ENCODE measurements around the gene THSD4.
"Not testable (repeated sequence)": the region's sequence is repeated elsewhere in the genome, so short reads cannot be mapped to it uniquely, and the experiment has no call there.

Gene THSD4

DNA sequence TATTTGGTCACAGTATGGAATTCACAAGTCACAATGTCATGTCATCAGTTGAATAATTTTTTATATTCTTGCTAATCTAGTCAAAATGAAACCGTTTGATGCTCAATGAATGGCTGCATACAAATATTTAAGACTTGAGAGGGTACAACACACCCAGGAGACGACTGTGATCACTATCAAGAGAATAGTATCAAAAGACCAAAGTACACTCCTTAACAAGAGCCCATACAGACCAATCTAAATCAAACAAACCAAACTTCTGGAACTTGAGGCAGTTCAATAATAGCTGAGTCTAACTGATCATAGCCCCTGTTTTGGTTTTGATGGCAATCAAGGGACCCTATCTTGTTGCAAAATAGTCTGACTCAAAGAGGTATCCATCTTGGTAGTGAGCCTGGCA lies 265.1 kb downstream of the THSD4 start:
- DNase-seq (ENCODE audit: low read depth, low spot score) = no peak

DNA sequence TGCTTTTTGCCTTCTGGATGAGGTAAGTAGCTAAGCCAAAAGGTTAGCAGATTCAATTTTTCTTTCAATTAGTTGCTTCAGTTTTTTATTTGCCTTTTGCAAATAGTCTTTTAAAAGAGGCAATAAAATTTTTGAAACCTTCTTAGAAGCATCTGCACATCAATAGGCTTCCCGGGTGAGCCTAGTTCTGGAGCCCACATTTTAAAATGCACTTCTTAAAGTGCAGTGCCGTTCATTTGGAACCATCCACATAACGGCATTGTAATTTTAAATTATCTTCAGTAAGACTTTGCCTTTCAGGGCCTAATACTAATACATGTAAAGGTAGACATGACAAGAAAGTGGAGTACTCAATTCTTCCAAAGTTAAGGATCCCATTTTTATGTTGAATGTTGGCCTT lies 269.2 kb downstream of the THSD4 start:
- no peak for DNase-seq (ENCODE audit: low read depth, low spot score)

- DNase-seq (ENCODE audit: low read depth, low spot score) = no peak
Observed at GRCh38 chr15:71385026-71385425, 269.8 kb downstream of the THSD4 start.

DNA sequence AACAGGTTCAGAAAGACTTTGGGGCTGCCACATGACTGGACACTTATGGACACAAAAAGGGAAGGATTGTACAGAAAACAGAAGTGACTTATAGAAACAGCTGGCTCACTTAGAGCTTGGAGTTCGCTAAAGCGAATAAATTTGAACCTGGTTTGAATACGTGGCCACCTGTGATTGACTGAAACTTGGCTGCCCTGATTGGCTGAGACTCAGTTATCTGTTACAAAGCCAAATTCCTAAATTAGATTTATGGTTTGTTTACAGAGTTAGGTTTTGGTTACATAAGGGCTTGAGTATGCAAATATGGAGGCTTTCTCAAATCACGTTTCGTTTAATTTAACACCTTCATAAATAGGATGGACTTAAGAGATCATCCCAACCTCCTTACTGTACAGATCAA lies 270.2 kb downstream of the THSD4 start:
- no peak for DNase-seq (ENCODE audit: low read depth, low spot score)

DNA sequence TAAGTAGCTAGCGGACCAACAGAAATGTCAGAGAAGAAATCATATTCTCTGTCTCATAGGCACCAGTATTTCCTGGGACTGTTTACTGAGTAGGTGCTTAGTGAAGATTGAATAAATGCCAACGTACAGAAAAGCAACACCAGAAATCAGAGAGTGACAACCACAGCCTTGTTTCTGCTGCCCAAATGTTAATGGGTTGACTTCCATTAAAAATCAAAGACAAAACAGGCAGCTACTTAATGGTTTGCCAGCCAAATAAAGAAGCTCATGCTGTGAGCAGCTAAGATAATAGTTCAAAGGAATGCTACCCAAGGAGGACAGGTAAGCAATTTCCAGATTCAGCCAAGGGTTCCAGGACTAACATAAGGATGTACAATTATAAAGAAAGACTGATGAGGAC lies 270.7 kb downstream of the THSD4 start:
- no peak for DNase-seq (ENCODE audit: low read depth, low spot score)

GRCh38 chr15:71386448-71387236 lies 271.4 kb downstream of the THSD4 start:
- DNase-seq (ENCODE audit: low read depth, low spot score) = peak; percentile 78

- DNase-seq (ENCODE audit: low read depth, low spot score) = no peak
Observed at GRCh38 chr15:71387810-71388209, 272.5 kb downstream of the THSD4 start.

- DNase-seq (ENCODE audit: low read depth, low spot score) = no peak
Observed at GRCh38 chr15:71390096-71390495, 274.8 kb downstream of the THSD4 start.

- DNase-seq (ENCODE audit: low read depth, low spot score) = no peak
Observed at GRCh38 chr15:71391421-71392088, 276.3 kb downstream of the THSD4 start.

GRCh38 chr15:71392861-71393283 lies 277.6 kb downstream of the THSD4 start:
- no peak for DNase-seq (ENCODE audit: low read depth, low spot score)

- no peak for DNase-seq (ENCODE audit: low read depth, low spot score)
Observed at GRCh38 chr15:71393383-71393782, 278.1 kb downstream of the THSD4 start.

- DNase-seq (ENCODE audit: low read depth, low spot score) = no peak
Observed at GRCh38 chr15:71396536-71397125, 281.4 kb downstream of the THSD4 start.

DNA sequence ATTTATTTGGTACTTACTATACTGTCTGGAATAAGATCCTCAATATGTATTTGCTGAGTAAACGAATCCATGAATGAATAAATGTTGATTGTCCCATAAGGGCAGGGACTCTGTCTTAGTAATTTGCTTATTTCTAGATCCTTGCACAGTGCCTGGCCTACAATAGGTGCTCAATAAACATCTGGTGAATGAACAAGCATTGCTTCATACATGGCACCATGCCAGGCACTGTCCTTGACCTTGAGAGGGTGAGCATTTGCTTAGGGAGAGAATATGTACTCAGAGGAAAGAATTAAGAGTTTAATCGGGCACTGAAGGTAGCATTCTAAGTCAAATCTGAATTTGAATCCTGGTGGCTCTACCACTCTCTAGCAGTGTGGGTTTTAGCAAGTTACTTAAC lies 282.1 kb downstream of the THSD4 start:
- DNase-seq (ENCODE audit: low read depth, low spot score) = no peak

DNA sequence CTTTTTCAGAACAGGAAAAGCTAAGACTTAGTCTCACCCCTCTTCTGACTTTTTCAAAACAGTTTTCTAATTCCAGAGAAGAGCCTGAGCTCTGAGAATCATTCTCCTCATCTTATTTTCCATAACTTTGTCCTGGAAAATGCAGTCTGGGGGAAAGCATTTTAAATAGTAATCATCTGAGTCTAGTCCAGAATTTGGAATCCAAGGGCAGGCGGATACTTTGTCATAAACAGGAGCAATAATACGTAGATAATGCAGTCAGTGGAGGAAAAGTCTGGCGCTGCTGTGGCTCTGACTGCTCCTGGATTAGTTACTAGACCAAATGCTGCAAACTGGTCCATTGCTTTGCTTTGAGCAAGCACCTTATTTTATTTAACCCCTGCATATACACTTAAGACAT lies 285.0 kb downstream of the THSD4 start:
- DNase-seq (ENCODE audit: low read depth, low spot score) = no peak

DNA sequence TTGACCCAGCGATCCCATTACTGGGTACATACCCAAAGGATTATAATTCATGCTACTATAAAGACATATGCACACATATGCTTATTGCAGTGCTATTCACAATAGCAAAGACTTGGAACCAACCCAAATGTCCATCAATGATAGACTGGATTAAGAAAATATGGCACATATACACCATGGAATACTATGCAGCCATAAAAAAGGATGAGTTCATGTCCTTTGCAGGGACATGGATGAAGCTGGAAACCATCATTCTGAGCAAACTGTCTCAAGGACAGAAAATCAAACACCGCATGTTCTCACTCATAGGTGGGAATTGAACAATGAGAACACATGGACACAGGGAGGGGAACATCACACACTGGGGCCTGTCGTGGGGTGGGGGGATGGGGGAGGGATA lies 286.5 kb downstream of the THSD4 start:
- not testable (repeated sequence) for DNase-seq (ENCODE audit: low read depth, low spot score)

- no peak for DNase-seq (ENCODE audit: low read depth, low spot score)
Observed at GRCh38 chr15:71409541-71409940, 294.3 kb downstream of the THSD4 start.

- no peak for DNase-seq (ENCODE audit: low read depth, low spot score)
Observed at GRCh38 chr15:71410347-71410746, 295.1 kb downstream of the THSD4 start.

DNA sequence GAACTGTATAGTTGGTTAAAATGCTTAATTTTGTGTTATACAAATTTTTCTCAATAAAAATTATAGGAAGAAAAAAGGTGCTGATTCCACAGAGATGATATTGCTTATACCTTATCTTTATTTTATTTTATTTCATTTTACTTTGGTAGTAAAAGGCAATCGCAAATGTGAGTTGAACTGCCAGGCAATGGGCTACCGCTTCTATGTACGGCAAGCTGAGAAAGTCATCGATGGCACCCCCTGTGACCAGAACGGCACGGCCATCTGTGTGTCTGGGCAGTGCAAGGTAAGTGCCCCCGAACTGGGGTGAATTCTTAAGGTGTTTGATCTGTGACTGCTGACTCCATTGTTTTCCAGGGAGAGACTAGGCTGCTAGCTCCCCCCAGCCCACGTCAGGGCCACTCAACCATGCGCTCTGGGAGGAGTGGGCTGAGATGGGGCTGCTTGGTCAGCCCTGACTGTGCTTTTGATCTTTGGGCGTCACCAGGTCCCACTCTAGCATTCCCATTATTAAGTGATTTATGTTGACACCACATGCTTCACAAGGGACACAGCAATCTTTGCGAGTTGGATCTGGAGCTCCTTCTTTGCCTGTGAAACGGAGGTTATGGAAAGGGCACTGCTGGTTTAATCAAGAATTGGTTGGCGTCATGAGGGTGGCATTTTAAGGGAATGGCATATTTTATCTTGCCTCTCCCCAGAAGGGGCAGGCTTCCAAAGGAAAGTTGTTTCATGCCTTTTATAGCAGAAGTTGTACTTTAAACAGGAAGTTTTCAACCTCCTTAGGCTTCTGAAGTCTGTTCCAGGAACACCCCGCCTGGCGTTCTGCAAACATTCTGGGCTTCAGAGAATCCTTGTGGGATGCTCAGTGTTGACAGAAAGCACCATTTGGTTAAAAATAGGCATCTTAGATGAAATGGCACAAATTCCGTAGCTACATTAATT lies 296.5 kb downstream of the THSD4 start:
- no peak for DNase-seq (ENCODE audit: low read depth, low spot score)

GRCh38 chr15:71413419-71413818 lies 298.1 kb downstream of the THSD4 start:
- no peak for DNase-seq (ENCODE audit: low read depth, low spot score)

GRCh38 chr15:71414853-71415252 lies 299.6 kb downstream of the THSD4 start:
- DNase-seq (ENCODE audit: low read depth, low spot score) = no peak

- DNase-seq (ENCODE audit: low read depth, low spot score) = no peak
Observed at GRCh38 chr15:71422530-71423259, 307.4 kb downstream of the THSD4 start.
